ENCODE measurements around the gene TBC1D19.

- TF ChIP-seq POLR2AphosphoS5 (IDR thresholded peaks at IDR 0.05; ENCODE audit: low read depth, low read length) (no peak), TAF1 (IDR thresholded peaks at IDR 0.05; ENCODE audit: borderline replicate concordance, insufficient read depth, low read length) (no peak)
Measured at GRCh38 chr4:26726655-26727387, 142.9 kb downstream of the TBC1D19 start.

Measured in PFSK-1 (cell line).